Stimulated activated naive B cell treated with anti-CD40 and anti-IgM and Interleukin-4, amounts not matched to agents 10 μg/mL and 1 μg/mL and 100 μg/mL, for 72 hours (primary cell): Measurements from ENCODE around the gene SHKBP1.
"Not testable (repeated sequence)": the region's sequence is repeated elsewhere in the genome, so short reads cannot be mapped to it uniquely, and the experiment has no call there.

ENCODE experiments used
- ATAC-seq, 2 donors: fragments of 150-1000 bp; cut with Tn5 transposase; replicated peaks; 2 replicates each; pipeline ENCODE4 v1.10.0; 2021; ENCODE audit warnings: moderate library complexity in 1 of 2
- DNase-seq: peaks from one replicate; pipeline ENCODE4 v3.0.0; 2021
- H3K27ac Mint-ChIP-seq: one replicate; pipeline ENCODE4 v1.8.0; 2022; ENCODE audit warnings: mild to moderate bottlenecking, mixed read lengths
- H3K27me3 Mint-ChIP-seq, 2 donors: one replicate each; pipeline ENCODE4 v1.8.0; 2022; ENCODE audit warnings: mixed read lengths in 2 of 2
- H3K36me3 Mint-ChIP-seq, 2 donors: one replicate each; pipeline ENCODE4 v1.8.0; 2022; ENCODE audit warnings: mixed read lengths in 2 of 2, mild to moderate bottlenecking in 1 of 2
- H3K4me1 Mint-ChIP-seq, 2 donors: one replicate each; pipeline ENCODE4 v1.8.0; 2022; ENCODE audit warnings: mixed read lengths in 2 of 2, mild to moderate bottlenecking in 1 of 2
- H3K4me3 Mint-ChIP-seq, 2 donors: one replicate each; pipeline ENCODE4 v1.8.0; 2022; ENCODE audit warnings: mild to moderate bottlenecking in 2 of 2, mixed read lengths in 2 of 2, moderate library complexity in 1 of 2
- H3K9me3 Mint-ChIP-seq, 2 donors: one replicate each; pipeline ENCODE4 v1.8.0; 2022; ENCODE audit warnings: mixed read lengths in 2 of 2, mild to moderate bottlenecking in 1 of 2

SHKBP1 gene

DNA sequence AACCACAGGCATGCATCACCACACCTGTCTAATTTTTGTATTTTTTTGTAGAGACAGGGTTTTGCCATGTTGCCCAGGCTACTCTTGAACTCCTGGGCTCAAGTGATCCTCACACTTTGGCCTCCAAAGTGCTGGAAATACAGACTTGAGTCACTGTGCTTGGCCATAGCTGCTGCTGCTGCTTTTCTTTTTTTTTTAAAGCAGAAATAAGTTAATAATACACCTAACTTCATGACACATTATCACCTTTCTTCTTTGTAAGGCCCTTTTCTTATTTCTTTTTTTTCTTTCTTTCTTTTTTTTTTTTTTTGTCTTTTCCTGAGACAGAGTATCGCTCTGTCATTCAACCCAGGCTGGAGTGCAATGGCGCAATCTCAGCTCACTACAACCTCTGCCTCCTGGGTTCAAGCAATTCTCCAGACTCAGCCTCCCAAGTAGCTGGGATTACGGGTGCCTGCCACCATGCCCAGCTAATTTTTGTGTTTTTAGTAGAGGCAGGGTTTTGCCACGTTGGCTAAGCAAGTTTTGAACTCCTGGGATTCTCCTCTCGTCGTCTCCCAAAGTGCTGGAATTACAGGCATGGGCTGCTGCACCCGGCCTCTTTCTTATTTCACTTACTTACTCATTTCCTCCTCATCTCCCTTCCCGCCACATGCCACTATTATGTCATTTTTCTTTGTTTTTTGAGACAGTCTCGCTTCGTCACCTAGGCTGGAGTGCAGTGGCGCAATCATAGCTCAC is 8.7 kb downstream of the SHKBP1 start:
- ATAC-seq, result no peak
- Mint-ChIP-seq H3K27ac (no peak overlapping the region), H3K36me3 (peaks cover 64 to 81% of the 10 kb centered on the region in 2 donors), H3K4me3 (no peak overlapping the region), H3K4me1 (peaks cover 17 to 24% of the 10 kb centered on the region in 2 donors), H3K9me3 (no peaks in the 10 kb centered on the region), H3K27me3 (no peaks in the 10 kb centered on the region)
- DNase-seq, result no peak

DNA sequence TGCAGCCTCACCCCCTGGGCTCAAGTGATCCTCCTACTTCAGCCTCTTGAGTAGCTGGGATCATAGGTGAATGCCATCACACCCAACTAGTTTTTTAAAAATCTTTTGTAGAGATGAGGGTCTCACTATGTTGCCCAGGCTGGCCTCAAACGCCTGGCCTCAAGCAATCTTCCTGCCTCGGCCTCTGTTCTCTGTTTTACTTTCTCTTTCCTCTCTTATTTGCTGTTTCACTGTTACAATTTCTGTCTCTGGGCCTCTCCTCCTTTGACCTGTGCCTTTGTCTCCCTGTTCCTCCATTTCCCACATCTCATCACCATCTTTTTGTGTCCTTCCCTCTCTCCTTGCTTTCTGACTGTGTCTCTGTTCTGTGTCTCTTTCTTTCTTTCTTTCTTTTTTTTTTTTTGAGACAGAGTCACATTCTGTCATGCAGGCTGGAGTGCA is 9.3 kb downstream of the SHKBP1 start:
- no peaks in the 10 kb centered on the region for H3K9me3 Mint-ChIP-seq
- no peak for DNase-seq
- H3K27ac Mint-ChIP-seq, result no peak overlapping the region
- H3K27me3 Mint-ChIP-seq, result no peaks in the 10 kb centered on the region
- H3K4me1 Mint-ChIP-seq, result peaks cover 18 to 21% of the 10 kb centered on the region in 2 donors
- H3K4me3 Mint-ChIP-seq, result no peak overlapping the region
- ATAC-seq, result no peak
- H3K36me3 Mint-ChIP-seq, result peaks cover 63 to 83% of the 10 kb centered on the region in 2 donors

DNA sequence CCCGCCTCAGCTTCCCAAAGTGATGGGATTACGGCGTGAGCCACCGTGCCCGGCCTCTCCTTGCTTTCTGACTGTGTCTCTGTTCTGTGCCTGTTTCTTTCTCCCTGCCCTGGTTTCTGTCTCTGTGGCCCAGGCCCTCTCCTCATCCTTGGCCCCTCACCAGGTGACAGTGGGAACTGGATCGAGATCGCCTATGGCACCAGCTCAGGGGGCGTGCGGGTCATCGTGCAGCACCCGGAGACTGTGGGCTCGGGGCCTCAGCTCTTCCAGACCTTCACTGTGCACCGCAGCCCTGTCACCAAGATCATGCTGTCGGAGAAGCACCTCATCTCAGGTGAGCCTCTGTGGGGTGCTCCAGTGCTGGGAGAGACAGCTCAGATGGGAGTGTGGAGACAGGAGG is 9.9 kb downstream of the SHKBP1 start:
- H3K4me3 Mint-ChIP-seq, result no peak overlapping the region
- no peaks in the 10 kb centered on the region for H3K27me3 Mint-ChIP-seq
- peaks cover 63 to 83% of the 10 kb centered on the region in 2 donors for H3K36me3 Mint-ChIP-seq
- H3K9me3 Mint-ChIP-seq, result peaks cover 0 to 1% of the 10 kb centered on the region in 2 donors
- ATAC-seq, result no peak
- peak overlapping the region; percentile 47 for H3K27ac Mint-ChIP-seq
- DNase-seq, result no peak
- H3K4me1 Mint-ChIP-seq, result peaks cover 18 to 21% of the 10 kb centered on the region in 2 donors

DNA sequence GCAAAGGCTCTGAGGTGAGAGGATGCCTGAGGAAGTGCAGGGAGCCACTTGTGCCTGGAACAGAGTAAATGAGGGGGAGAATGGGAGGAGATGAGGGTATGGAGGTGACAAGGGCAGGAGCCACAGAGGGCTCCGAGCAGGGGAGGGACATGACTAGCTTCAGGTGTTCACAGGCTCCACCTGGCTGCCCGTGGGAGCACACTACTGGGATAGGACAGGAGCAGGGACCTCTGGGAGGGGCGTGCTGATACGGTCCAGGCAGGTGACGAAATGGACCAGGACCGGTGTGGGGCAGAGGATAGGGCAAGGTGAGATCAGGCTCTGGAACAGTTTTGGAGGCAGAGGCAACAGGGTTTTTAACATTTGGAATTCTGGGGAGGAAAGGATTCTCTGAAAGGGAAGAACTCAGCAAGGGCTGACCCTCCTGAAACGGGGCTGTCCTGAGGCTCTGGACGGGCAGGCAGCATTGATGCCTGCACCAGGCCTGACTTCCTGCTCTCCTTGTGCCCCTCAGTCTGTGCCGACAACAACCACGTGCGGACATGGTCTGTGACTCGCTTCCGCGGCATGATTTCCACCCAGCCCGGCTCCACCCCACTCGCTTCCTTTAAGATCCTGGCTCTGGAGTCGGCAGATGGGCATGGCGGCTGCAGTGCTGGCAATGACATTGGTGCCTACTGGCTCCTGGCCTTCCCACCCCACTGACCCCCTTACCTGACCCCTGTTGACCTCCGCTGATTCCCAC is 11.6 kb downstream of the SHKBP1 start:
- Mint-ChIP-seq H3K4me1 (peaks cover 13 to 17% of the 10 kb centered on the region in 2 donors), H3K27me3 (no peaks in the 10 kb centered on the region), H3K9me3 (peaks cover 0 to 3% of the 10 kb centered on the region in 2 donors), H3K27ac (peak overlapping the region; percentile 72), H3K36me3 (peaks cover 53 to 74% of the 10 kb centered on the region in 2 donors), H3K4me3 (no peak overlapping the region)
- DNase-seq, result no peak
- ATAC-seq, result no peak

DNA sequence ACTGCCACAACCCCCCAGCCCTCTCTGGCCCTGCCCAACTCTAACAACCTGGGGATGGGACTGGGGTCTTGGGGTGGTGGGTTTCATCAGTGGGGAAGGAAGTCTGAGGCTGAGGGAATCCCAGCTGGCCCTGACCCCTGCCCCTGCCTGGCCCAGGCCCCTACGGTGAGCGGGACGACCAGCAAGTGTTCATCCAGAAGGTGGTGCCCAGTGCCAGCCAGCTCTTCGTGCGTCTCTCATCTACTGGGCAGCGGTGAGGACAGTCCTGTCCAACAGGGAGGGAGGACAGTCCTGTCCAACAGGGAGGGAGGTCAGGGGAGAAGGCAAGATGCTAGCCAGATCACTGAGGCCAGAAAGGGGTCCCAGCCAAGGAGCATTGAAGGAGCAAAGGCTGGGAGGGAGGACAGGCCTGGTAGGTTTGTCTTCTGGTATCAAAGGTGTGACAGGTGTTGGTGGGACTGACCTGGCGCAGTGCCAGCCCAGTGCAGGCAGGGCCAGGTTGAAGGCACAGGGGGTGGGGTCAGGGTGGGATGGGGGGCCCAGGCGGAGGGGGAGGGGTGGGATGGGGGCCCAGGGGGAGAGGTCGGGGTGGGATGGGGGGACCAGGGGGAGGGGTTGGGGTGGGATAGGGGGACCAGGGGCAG is 12.4 kb downstream of the SHKBP1 start:
- H3K27ac Mint-ChIP-seq, result no peak overlapping the region
- peaks cover 11 to 13% of the 10 kb centered on the region in 2 donors for H3K4me1 Mint-ChIP-seq
- H3K27me3 Mint-ChIP-seq, result peaks cover under 1% of the 10 kb centered on the region in 2 donors
- ATAC-seq, result no peak
- peaks cover 53 to 68% of the 10 kb centered on the region in 2 donors for H3K36me3 Mint-ChIP-seq
- H3K9me3 Mint-ChIP-seq, result peaks cover 0 to 3% of the 10 kb centered on the region in 2 donors
- no peak for DNase-seq
- no peak overlapping the region for H3K4me3 Mint-ChIP-seq

DNA sequence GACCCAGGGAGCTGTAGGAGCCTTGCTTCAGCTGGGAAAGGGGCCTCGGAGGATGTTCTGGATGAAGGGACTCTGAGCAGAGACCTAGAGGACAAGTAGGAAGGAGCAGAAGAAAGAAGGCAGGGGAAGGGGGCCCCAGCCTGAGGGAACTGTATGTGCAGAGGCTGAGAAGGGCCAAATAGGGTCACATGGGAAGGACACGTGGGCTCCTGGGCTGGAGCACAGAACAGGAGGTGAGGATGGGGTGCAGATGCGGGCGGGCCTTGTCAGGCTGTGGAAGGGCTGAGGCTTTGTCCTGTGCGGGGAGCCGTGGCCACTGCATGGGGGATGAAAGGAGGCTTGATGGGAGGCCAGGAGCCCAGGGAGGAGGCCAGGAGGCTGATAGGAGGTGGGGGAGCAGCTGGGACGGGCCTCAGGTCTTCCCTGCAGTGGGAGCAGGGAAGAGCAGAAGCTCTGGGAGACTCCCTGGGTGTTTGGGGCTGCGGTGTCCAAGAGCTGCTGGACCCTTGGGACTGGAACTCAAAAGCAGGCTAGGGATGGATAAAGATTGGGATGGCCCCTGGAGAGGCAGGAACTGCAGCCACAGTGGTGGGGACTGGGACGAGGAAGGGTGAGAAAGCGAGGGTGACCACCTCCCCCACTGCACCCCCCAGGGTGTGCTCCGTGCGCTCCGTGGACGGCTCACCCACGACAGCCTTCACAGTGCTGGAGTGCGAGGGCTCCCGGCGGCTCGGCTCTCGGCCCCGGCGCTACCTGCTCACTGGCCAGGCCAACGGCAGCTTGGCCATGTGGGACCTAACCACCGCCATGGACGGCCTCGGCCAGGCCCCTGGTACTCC is 13.1 kb downstream of the SHKBP1 start:
- Mint-ChIP-seq H3K9me3 (peaks cover 0 to 3% of the 10 kb centered on the region in 2 donors), H3K27me3 (peaks cover 8% of the 10 kb centered on the region in 2 donors), H3K4me1 (peaks cover 10 to 14% of the 10 kb centered on the region in 2 donors), H3K27ac (peak overlapping the region; percentile 27), H3K4me3 (peak overlapping the region in 1 of 2 donors; percentile 15), H3K36me3 (peaks cover 48 to 62% of the 10 kb centered on the region in 2 donors)
- no peak for DNase-seq
- no peak for ATAC-seq

DNA sequence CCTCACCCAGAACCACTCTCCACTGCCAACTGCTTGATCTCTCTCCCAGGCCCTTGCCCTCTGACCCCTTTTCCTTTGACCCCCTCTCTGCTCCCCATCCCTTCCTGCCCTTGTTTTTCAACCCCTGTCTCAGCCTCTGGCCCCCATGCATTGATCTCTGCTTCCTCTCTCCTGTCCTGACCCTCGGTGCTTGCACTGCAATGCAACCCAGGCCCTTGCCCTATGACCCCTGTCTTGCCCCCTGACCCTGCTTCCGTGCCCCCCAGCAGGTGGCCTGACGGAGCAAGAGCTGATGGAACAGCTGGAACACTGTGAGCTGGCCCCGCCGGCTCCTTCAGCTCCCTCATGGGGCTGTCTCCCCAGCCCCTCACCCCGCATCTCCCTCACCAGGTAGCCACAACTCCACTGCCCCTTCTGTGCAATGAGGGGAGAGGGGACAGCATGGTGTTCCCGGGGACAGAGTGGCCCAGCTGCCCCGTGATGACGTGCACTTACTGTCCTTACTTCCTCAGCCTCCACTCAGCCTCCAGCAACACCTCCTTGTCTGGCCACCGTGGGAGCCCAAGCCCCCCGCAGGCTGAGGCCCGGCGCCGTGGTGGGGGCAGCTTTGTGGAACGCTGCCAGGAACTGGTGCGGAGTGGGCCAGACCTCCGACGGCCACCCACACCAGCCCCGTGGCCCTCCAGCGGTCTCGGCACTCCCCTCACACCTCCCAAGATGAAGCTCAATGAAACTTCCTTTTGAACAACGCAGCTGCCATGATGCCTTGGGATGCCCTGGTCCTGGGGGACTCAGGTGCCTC is 14.0 kb downstream of the SHKBP1 start:
- Mint-ChIP-seq H3K4me1 (peaks cover 10 to 15% of the 10 kb centered on the region in 2 donors), H3K9me3 (peaks cover 0 to 3% of the 10 kb centered on the region in 2 donors), H3K36me3 (peaks cover 48 to 60% of the 10 kb centered on the region in 2 donors), H3K4me3 (no peak overlapping the region), H3K27me3 (peaks cover 9 to 15% of the 10 kb centered on the region in 2 donors), H3K27ac (peak overlapping the region; percentile 25)
- ATAC-seq (no peak), DNase-seq (no peak)

DNA sequence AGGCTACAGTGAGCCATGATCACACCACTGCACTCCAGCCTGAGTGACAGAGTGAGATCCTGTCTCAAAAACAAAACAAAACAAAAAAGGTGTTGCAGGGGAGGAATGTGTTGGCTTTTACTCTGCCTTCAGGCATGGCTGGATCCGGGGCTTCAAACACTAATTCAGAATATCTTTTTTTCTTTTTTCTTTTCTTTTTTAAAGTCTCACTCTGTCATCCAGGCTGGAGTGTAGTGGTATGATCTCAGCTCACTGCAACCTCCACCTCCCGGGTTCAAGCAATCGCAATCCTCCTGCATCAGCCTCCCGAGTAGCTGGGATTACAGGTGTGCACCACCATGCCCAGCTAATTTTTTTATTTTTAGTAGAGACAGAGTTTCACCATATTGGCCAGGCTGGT is 15.1 kb downstream of the SHKBP1 start:
- not testable (repeated sequence) for ATAC-seq, DNase-seq, H3K4me3 Mint-ChIP-seq, H3K9me3 Mint-ChIP-seq, H3K27ac Mint-ChIP-seq
- Mint-ChIP-seq H3K4me1 (peaks cover 8 to 16% of the 10 kb centered on the region in 2 donors), H3K36me3 (peaks cover 41 to 50% of the 10 kb centered on the region in 2 donors), H3K27me3 (peaks cover 13 to 23% of the 10 kb centered on the region in 2 donors)

DNA sequence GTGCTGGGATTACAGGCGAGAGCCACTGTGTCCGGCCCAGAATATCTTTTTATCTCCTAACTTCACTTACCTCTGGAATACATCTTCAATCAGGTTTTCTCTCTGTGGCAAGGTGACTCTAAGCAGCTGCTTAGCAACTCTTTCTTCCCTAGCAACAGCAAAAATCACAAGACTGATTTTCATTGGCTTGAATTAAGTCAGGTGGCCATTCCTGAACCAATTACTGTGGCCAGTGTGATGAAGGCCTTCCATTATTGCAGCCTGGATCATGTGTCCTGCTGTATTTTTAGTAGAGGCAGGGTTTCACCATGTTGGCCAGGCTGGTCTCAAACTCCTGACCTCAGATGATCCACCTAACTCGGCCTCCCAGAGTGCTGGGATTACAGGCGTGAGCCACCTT is 15.5 kb downstream of the SHKBP1 start:
- peaks cover 13 to 26% of the 10 kb centered on the region in 2 donors for H3K27me3 Mint-ChIP-seq
- H3K4me1 Mint-ChIP-seq, result peaks cover 5 to 16% of the 10 kb centered on the region in 2 donors
- H3K36me3 Mint-ChIP-seq, result peaks cover 37 to 46% of the 10 kb centered on the region in 2 donors
- H3K4me3 Mint-ChIP-seq, result no peak overlapping the region
- peak; percentile 85 for ATAC-seq
- H3K9me3 Mint-ChIP-seq, result peaks cover 0 to 3% of the 10 kb centered on the region in 2 donors
- no peak for DNase-seq
- no peak overlapping the region for H3K27ac Mint-ChIP-seq

DNA sequence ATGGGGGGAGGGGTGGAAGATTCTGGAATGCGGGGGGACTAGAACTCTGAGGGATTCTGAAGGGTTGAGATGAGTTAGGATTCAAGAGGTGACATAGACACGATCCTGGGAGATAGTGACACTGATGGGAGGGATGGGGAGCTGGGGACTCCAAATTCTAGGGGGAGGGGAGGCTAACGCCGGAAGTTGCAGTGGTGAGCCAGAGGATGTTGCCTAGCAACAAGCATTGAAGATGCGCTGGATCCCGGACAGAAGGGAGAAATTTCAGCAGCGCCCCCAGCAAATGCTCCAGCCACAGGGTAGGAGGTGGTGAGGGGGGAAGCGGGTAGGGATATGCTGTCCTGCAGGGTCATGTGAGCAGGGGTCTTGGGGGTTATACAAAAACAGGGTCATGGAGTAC is 17.6 kb downstream of the SHKBP1 start:
- Mint-ChIP-seq H3K27ac (no peak overlapping the region), H3K4me3 (no peak overlapping the region), H3K4me1 (peaks cover 14 to 34% of the 10 kb centered on the region in 2 donors), H3K27me3 (peaks cover 24 to 44% of the 10 kb centered on the region in 2 donors), H3K36me3 (peaks cover 22 to 29% of the 10 kb centered on the region in 2 donors), H3K9me3 (peaks cover 0 to 3% of the 10 kb centered on the region in 2 donors)
- ATAC-seq, result no peak
- DNase-seq, result no peak

DNA sequence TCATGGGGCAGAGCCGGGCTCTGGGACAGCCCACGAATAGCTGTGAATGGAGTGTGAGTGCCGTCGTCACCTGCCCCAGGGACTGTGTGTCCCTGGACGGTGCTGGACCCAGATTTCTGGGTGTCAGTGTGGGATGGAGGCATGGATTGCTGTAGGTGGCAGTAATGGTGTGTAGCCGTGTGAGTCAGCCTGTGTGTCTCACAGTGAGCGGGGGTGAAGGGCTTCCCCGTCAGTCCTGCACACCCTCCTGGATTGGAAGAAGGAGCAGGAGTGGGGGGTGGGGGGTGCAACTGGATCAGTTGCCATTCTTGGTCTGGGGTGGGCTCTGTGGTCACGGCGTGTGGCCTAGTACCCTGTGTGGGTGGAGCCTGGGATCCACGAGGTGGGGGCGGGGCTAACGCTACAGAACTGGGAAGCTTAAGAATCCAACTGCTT is 18.0 kb downstream of the SHKBP1 start:
- DNase-seq, result no peak
- Mint-ChIP-seq H3K27me3 (peaks cover 28 to 48% of the 10 kb centered on the region in 2 donors), H3K4me1 (peaks cover 18 to 38% of the 10 kb centered on the region in 2 donors), H3K27ac (no peak overlapping the region), H3K4me3 (no peak overlapping the region), H3K9me3 (peaks cover 0 to 3% of the 10 kb centered on the region in 2 donors), H3K36me3 (peaks cover 19 to 25% of the 10 kb centered on the region in 2 donors)
- no peak for ATAC-seq

DNA sequence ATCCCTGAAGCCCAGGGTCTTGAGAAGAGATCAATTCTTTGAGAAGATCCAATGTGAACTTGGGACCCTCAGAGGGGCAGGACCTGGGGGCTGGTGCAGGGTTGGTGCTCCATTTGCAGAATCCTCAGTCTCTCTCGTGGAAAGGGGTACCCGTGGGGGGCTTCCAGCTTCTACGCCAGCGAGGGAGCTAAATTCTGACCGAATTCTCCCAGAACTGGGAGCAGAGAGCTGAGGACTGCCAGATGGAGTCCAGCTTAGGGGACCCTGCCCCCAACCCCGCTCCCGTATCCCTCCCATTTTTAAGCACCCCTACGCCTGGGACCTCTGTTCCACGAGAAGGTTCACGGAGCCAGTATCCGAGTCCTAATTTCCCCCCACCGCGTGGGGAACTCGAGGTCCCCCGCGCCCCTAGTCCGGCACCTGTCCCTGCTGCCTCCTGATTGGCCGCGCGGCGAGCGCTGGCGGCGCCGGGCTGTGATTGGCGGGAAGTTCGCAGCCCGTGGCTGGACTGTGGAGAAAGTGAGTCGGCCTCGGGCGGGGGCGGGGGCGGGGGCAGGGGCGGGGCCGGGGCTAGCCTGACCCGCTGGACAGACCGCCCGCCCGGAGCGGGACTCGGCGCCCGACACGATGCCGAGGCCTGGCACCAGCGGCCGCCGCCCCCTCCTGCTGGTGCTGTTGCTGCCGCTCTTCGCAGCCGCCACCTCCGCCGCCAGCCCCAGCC is 20.1 kb downstream of the SHKBP1 start:
- DNase-seq (no peak), ATAC-seq (peak in 1 of 2 donors; percentile 7)
- Mint-ChIP-seq H3K36me3 (peaks cover 3 to 4% of the 10 kb centered on the region in 2 donors), H3K27ac (no peak overlapping the region), H3K27me3 (peaks cover 40 to 63% of the 10 kb centered on the region in 2 donors), H3K9me3 (peaks cover 0 to 2% of the 10 kb centered on the region in 2 donors), H3K4me1 (peaks cover 25 to 56% of the 10 kb centered on the region in 2 donors), H3K4me3 (peak overlapping the region; percentile 52 to 60)
